ENCODE results near the gene CDH11. TPM values are rescaled to one million over a fixed set of nuclear protein-coding genes. Genes with fewer than 3 reads are reported as not detected.

CDH11 gene
- total and polyA plus RNA-seq, 7 donors = 1.2 to 146 (median 19.3) TPM

DNA sequence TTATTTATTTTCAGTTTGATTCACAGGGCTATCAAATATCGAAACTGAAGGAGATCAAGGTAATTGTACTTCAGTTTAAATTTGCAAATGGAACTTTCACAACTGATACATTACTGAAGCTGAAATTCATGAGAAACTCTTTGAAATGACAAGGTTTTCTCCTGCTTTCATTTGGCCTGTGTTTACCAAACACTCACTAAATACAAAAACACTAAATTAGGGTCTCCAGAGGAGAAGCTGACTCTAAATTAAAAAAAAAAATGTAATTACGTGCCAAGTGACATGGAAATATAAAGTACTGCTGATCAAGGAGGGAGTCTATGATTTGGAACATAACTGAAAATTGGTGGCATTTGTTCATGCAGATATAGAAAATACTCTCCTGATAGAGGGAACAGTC is 205.8 kb downstream of the CDH11 start:
- intact Hi-C loops (cut with DNase I) = no loop called here
- peaks cover 0 to 9% (median 3%) of the 10 kb centered on the region in 4 donors for H3K4me1 ChIP-seq
- H3K27me3 ChIP-seq = no peaks in the 10 kb centered on the region
- DNase-seq = no peak
- WGBS, 2 donors = 65 to 77% methylated on average over 2 of the region's 2 CpGs
- H3K27ac ChIP-seq = no peak overlapping the region
- H3K9me3 ChIP-seq = no peaks in the 10 kb centered on the region
- no peaks in the 10 kb centered on the region for H3K36me3 ChIP-seq
- TF ChIP-seq, protein P1, sequence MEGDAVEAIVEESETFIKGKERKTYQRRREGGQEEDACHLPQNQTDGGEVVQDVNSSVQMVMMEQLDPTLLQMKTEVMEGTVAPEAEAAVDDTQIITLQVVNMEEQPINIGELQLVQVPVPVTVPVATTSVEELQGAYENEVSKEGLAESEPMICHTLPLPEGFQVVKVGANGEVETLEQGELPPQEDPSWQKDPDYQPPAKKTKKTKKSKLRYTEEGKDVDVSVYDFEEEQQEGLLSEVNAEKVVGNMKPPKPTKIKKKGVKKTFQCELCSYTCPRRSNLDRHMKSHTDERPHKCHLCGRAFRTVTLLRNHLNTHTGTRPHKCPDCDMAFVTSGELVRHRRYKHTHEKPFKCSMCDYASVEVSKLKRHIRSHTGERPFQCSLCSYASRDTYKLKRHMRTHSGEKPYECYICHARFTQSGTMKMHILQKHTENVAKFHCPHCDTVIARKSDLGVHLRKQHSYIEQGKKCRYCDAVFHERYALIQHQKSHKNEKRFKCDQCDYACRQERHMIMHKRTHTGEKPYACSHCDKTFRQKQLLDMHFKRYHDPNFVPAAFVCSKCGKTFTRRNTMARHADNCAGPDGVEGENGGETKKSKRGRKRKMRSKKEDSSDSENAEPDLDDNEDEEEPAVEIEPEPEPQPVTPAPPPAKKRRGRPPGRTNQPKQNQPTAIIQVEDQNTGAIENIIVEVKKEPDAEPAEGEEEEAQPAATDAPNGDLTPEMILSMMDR (IDR thresholded peaks at IDR 0.05) = no peak
- TF ChIP-seq EP300 (IDR thresholded peaks at IDR 0.05) = no peak
- no peak for TF ChIP-seq POLR2A (IDR thresholded peaks at IDR 0.05)
- H3K4me3 ChIP-seq = no peak overlapping the region

DNA sequence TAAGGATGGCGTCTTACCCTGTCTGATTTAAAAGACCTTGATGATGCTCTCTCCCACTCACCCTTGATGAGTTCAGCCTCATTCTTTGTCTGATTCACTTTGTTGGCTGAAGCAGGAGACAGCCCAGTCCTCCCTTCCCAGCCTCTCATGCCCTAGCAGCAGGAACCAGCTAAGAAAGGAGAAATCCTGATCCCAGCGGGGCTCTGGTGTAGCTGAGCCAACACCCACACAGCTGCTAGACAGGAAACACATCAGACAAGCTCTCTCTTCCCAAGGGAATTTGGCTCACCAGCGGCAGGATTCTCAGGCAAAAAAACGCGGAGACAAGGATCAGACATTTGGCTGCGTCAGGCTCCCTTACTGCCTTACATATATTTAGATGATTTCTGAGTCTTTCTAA is 211.5 kb downstream of the CDH11 start:
- H3K27me3 ChIP-seq = no peaks in the 10 kb centered on the region
- TF ChIP-seq, protein P1 (IDR thresholded peaks at IDR 0.05) = no peak
- TF ChIP-seq POLR2A (IDR thresholded peaks at IDR 0.05) (no peak), POLR2AphosphoS5 (IDR thresholded peaks at IDR 0.05) (no peak), EP300 (IDR thresholded peaks at IDR 0.05) (no peak)
- no peaks in the 10 kb centered on the region for H3K9me3 ChIP-seq
- intact Hi-C loops (cut with DNase I) = no loop called here
- peaks cover 0 to 4% (median 0%) of the 10 kb centered on the region in 4 donors for H3K4me1 ChIP-seq
- no peak overlapping the region for H3K4me3 ChIP-seq
- no peaks in the 10 kb centered on the region for H3K36me3 ChIP-seq
- no peak for DNase-seq
- H3K27ac ChIP-seq = no peak overlapping the region
- WGBS, 2 donors = 54 to 72% methylated on average over 6 of the region's 6 CpGs

DNA sequence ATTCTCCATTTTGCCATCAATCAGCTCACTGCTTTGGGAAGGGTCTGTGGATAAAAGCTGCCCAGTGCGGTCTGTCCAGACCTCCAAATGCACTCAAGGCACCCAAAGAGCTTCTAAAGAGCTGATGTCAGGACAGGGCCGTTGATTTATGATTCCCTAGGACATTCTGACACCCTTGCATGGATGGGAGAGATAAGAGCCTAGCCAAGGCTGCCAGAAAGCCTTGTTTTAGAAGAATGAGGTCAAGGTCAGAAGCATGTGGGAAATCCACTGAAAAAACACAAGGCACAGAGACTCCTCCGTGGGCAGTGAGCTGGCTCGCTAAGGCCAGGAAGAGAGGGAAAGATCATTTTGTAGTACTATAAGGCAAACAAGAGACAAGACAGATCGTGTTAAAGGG is 214.0 kb downstream of the CDH11 start:
- no peak for DNase-seq
- no peak for TF ChIP-seq POLR2A (IDR thresholded peaks at IDR 0.05)
- TF ChIP-seq, protein P1 (IDR thresholded peaks at IDR 0.05) = no peak
- Histone ChIP-seq H3K9me3 (no peaks in the 10 kb centered on the region), H3K4me1 (peaks cover 0 to 4% (median 0%) of the 10 kb centered on the region in 4 donors), H3K4me3 (no peak overlapping the region), H3K27me3 (no peaks in the 10 kb centered on the region), H3K27ac (no peak overlapping the region), H3K36me3 (no peaks in the 10 kb centered on the region)
- 38 to 43% methylated on average over 5 of the region's 5 CpGs for WGBS, 2 donors
- intact Hi-C loops (cut with DNase I) = no loop called here

DNA sequence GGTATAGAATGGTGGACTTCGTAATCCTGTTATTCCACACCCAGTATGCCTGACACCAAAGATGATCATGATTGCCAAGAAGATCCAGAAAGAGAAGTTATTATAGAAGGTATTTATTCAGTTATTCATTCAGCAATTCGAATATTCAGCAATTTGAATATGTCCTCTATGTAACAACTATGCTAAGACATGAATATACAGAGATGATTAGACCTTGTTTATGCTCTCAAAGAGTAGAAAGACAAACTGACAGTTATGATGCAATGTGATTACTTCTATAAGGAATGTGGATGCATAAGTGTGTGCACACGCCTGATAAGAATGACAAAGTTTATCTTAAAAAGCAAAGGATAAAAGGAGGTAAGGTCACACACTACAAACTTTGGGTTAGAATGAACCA is 218.1 kb downstream of the CDH11 start:
- H3K27ac ChIP-seq = no peak overlapping the region
- DNase-seq = no peak
- H3K4me1 ChIP-seq = no peaks in the 10 kb centered on the region
- no peaks in the 10 kb centered on the region for H3K9me3 ChIP-seq
- H3K36me3 ChIP-seq = no peaks in the 10 kb centered on the region
- 72 to 79% methylated on average over 3 of the region's 3 CpGs for WGBS, 2 donors
- TF ChIP-seq POLR2A (IDR thresholded peaks at IDR 0.05) = no peak
- TF ChIP-seq, protein P1 (IDR thresholded peaks at IDR 0.05) = no peak
- intact Hi-C loops (cut with DNase I) = no loop called here
- H3K4me3 ChIP-seq = no peak overlapping the region
- no peaks in the 10 kb centered on the region for H3K27me3 ChIP-seq

DNA sequence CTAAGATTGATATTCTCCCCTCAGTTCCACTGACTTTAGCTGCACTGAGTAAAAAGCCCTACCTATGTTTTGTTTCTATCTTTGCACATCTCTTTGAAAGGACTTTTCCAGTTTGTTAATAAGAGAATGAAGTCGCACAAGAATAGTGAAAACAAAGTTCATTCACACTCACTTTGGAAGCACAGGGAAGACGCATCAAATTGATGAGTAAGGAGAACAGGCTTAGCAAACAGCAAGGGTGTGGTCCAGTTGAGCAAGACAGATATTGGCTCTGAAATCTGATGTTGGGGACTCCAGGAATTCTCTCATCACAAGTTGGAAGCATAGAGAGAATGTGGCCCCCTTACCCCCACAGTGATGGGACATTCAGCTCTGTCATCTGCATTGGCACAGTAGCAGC is 221.3 kb downstream of the CDH11 start:
- Histone ChIP-seq H3K4me1 (no peaks in the 10 kb centered on the region), H3K4me3 (no peak overlapping the region), H3K36me3 (no peaks in the 10 kb centered on the region), H3K27ac (no peak overlapping the region), H3K27me3 (no peaks in the 10 kb centered on the region), H3K9me3 (no peaks in the 10 kb centered on the region)
- no peak for DNase-seq
- 70 to 82% methylated on average over 2 of the region's 2 CpGs for WGBS, 2 donors
- no peak for TF ChIP-seq POLR2AphosphoS5 (IDR thresholded peaks at IDR 0.05)
- TF ChIP-seq EP300 (IDR thresholded peaks at IDR 0.05) = no peak
- no peak for TF ChIP-seq POLR2A (IDR thresholded peaks at IDR 0.05)
- TF ChIP-seq, protein P1 (IDR thresholded peaks at IDR 0.05) = no peak
- intact Hi-C loops (cut with DNase I) = no loop called here

All from sigmoid colon (tissue), 7 donors.